Activated CD4-positive, alpha-beta T cell treated with anti-CD3 and anti-CD28 coated beads, Interleukin-10, Interleukin-2, amounts not matched to agents 100 ng/mL and 50 ng/mL, durations not matched to agents 16 hours and 8 hours (primary cell): ENCODE measurements around the gene IL1R2.
A peak's percentile ranks its signal among the peaks of the same experiment; 100 is the strongest.
"Not testable (repeated sequence)": the region's sequence is repeated elsewhere in the genome, so short reads cannot be mapped to it uniquely, and the experiment has no call there.

Source experiments
- DNase-seq: peaks from one replicate; pipeline ENCODE4 v3.0.0-alpha.2; 2020

IL1R2 gene

GRCh38 chr2:102063487-102063911 lies 71.7 kb downstream of the IL1R2 start:
- no peak for DNase-seq

GRCh38 chr2:102063941-102064678 lies 72.3 kb downstream of the IL1R2 start:
- DNase-seq, result peak; percentile 87

GRCh38 chr2:102064679-102065674 lies 73.2 kb downstream of the IL1R2 start:
- DNase-seq, result no peak

GRCh38 chr2:102065675-102066252 lies 74.0 kb downstream of the IL1R2 start:
- DNase-seq, result no peak

GRCh38 chr2:102066554-102066953 lies 74.8 kb downstream of the IL1R2 start:
- DNase-seq, result no peak

GRCh38 chr2:102068126-102068525 lies 76.4 kb downstream of the IL1R2 start:
- DNase-seq, result not testable (repeated sequence)

- no peak for DNase-seq
Measured at GRCh38 chr2:102069311-102069974, 77.7 kb downstream of the IL1R2 start.

GRCh38 chr2:102070058-102070642 lies 78.4 kb downstream of the IL1R2 start:
- DNase-seq, result no peak

GRCh38 chr2:102072741-102073140 lies 81.0 kb downstream of the IL1R2 start:
- DNase-seq, result no peak

GRCh38 chr2:102073168-102073724 lies 81.5 kb downstream of the IL1R2 start:
- no peak for DNase-seq

GRCh38 chr2:102074152-102074783 lies 82.5 kb downstream of the IL1R2 start:
- no peak for DNase-seq

GRCh38 chr2:102075479-102075878 lies 83.7 kb downstream of the IL1R2 start:
- DNase-seq, result no peak

- no peak for DNase-seq
Measured at GRCh38 chr2:102076512-102076911, 84.8 kb downstream of the IL1R2 start.
